Measurements from ENCODE around the gene STMP1.

DNA sequence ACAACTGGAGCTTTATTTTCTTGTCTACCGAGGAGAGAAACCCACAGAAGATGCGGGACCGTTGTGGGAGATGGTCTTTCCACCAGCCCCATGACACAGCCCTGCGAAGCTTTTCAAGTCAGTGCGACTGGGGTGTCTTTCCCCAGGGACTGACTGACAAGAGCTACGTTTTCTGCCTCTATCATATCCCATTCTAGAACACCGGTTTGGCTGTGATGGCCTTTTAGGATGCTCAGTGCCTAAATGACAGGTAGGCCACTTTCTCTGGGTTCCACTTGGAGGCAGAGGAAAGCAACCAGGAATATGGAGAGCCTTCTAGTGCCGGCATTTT, 48.8 kb downstream of the STMP1 start:
- TF ChIP-seq POLR2A (IDR thresholded peaks at IDR 0.05) = no peak
- TF ChIP-seq, protein P1, sequence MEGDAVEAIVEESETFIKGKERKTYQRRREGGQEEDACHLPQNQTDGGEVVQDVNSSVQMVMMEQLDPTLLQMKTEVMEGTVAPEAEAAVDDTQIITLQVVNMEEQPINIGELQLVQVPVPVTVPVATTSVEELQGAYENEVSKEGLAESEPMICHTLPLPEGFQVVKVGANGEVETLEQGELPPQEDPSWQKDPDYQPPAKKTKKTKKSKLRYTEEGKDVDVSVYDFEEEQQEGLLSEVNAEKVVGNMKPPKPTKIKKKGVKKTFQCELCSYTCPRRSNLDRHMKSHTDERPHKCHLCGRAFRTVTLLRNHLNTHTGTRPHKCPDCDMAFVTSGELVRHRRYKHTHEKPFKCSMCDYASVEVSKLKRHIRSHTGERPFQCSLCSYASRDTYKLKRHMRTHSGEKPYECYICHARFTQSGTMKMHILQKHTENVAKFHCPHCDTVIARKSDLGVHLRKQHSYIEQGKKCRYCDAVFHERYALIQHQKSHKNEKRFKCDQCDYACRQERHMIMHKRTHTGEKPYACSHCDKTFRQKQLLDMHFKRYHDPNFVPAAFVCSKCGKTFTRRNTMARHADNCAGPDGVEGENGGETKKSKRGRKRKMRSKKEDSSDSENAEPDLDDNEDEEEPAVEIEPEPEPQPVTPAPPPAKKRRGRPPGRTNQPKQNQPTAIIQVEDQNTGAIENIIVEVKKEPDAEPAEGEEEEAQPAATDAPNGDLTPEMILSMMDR (IDR thresholded peaks at IDR 0.05) = peak in 1 of 3 experiments; percentile 6
